ENCODE results near the gene BCL11B.

The BCL11B gene

DNA sequence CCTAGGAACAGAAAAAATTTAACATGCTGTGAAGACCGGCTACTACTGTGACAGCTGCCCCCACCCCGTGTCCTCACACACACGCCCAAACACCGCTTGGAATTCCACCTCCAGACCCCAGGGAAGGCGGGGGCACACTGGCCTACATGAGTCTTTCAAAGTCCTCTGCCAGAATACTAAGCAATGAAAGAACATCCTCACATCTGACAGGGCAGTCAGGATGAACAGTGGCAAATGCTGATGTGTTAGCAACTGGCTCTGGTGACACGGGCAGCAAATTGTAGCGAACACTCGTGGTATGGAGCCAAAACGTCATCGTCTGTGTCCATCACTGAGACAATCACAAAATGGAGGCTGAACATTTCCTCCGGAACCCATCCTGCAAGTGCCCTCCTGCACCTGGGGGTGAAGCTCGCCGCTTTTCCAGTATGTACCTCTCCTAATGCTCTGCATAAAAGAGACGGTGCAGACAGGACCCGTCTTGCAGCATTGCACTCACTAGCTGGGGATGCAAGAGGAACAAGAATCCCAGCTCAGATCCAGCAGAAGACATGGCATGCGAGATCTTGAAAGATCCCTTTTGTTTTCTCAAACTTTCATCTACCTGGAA is 94.8 kb downstream of the BCL11B start:
- DNase-seq: no peak

DNA sequence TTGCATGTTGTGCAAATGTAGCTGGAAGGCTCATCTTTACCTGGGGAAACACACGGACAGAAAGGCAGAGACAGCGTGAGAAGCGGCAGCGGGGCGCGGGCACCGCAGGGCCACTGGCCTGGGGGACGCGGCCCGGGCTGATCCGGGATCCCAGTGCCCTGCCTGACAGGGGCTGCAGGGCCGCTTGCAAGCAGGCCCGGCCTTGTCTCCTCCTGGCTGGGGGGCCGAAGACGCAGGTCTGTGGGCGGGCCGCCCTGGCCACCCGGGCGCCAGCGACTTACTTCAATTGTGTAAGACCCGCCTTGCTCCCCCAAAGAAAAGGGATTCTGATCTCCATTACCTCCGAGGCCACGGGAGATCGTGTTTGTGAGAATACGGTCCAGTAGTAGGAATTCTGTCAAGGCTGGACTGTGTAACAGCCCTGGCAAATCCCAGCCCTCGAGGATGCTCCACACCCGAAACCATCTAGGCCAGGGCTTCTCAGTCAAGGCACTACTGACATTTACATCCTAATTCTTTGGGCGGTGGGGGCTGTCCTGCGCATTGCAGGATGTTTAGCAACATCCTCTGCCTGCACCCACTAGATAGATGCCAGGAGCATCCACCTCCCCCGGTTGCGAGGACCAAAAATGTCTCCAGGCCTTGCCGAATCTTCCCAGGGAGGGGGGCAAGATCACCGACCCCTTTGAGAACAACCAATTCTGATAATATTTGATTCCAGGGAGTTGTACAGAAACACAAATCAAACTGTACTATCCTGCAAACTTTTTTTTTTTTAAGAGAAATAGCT is 95.6 kb downstream of the BCL11B start:
- DNase-seq: no peak

DNA sequence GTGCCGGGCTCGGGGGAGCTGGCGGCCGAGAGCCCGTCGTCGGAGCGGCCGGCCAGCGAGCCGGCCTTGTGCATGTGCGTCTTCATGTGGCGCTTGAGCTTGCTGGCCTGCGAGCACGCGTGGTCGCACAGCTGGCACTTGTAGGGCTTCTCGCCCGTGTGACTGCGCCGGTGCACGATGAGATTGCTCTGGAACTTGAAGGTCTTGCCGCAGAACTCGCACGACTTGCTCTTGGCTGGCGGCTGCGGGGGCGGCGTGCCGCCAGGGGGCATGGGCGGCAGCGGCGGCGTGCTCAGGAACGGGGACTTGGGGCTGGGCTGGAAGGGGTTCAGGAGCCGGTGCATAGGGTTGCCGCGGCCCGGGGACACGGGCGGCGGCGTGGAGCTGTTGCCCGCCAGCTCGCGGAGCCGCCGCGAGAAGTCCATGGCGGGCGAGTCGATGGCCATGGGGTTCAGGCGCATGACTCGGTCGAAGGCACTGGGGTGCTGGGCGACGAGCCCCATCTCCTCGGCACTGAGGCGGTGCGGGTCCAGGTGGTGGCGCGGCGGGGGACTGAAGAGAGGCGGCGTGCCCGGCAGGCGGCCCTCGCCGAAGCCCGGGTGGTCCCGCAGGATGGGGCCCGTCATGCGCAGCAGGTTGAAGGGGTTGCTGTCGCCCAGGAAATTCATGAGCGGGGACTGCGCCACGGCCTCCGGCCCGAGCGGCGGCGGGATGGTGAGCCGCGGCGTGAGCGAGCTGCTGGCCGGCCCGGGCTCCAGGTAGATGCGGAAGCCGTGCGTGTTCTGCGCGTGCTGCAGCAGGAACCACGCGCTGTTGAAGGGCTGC is 96.5 kb downstream of the BCL11B start:
- DNase-seq: no peak

DNA sequence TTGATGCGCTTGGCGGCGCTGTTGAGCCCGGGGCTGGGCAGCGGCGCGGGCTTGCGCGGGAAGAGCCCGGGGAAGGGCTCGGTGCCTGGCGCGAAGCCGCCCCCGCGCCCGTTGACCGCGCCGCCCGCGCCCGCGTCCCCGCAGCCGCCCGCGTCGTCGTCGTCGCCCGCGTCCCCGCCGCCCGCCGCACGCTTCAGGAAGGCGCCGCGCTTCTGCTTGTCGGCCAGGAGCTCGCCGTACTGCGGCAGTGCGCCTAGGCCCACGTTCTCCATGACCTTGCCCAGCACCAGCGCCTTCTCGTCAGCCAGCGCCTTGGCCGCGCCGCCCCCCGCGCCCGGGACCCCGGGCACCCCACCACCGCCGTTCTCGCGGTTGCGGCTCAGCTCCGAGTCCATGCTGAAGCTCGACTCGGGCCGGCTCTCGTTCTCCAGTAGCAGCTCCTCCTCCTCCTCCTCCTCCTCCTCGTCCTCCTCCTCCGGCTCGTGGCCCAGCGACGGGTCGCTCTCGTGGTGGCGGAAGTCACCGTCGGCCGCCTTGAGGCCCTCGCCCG is 97.2 kb downstream of the BCL11B start:
- no peak for DNase-seq

DNA sequence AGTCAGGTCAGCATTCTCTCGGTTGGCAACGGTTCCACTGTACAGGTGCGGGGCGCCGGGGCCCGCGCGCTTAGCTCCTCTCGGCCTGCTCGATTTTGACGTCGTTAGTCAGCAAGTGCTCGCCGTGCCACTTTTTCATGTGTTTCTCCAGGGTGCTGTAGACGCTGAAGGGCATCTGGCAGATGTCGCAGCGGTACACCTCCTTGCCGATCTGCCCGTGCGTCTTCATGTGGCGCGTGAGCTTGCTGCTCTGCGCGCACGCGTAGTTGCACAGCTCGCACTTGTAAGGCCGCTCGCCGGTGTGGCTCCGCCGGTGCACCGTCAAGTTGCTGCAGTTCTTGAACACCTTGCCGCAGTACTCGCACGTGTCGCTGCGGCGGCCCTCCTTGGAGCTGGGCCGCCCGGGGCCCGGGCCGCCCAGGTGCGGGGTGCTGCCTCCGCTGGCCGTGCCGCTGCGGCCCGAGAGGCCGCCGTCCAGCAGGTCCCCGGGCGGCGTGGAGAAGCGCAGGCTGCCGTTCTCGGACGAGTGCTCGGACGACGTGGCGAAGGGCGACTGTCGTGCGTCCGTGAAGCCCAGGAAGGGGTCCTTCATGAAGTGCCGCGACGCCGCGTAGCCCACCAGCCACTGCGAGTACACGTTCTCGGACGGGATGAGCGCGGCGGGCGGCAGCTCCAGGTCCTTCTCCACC is 97.8 kb downstream of the BCL11B start:
- no peak for DNase-seq

DNA sequence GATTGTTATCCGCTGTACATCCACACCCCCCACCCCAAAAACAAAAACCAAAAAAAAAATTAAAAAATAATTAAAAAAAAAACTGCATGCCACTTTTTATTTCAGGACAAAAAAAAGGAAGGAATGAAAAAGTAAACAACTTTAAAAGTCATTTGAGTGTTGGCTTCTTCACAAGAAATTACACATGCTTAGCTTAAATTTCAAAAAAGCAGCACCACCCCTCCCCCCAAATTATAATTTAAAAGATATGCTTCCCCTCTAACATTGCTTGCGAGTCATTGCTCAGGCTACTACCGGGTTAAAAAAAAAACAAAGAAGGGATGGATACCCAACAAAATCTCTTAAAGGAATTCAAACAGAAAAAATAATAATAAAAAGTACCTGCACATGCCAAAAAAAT is 98.5 kb downstream of the BCL11B start:
- no peak for DNase-seq

DNA sequence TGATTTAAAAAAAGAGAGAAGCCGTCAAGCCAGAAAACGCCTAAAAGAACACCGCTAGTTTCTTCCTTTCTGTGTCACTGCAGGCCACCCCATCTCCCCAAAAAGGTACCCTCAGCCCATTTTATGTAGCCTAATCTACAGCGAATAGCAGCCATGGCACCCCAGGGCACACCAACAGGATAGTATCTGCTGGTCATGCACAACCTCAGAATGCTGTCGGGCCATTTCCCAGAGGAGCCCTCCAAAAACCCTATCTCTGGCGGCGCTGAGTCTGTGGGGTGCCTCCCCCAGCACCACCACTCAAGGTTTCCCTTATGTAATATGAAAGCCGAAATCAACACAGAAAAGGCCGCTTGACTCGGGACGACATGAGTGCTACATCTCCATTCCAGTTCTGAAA is 98.9 kb downstream of the BCL11B start:
- DNase-seq: no peak

DNA sequence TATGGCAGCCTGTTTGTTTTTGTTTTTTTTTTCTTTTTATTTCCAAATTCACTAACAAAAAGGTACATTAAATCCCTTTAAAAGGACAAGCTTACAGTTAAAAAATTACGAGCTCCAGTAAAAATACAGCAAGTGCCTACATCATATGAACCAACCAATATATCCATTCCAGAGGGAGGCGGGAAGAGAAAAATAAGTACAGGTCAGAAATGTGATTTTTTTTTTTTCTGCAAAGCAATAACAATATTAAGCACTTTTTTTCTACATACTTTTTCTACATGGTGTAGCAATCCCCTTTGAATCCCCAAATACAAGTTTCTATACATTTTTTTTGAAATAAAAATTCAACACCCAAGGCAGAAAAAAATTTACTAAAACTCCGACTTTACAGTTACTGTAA is 100.6 kb downstream of the BCL11B start:
- no peak for DNase-seq

DNA sequence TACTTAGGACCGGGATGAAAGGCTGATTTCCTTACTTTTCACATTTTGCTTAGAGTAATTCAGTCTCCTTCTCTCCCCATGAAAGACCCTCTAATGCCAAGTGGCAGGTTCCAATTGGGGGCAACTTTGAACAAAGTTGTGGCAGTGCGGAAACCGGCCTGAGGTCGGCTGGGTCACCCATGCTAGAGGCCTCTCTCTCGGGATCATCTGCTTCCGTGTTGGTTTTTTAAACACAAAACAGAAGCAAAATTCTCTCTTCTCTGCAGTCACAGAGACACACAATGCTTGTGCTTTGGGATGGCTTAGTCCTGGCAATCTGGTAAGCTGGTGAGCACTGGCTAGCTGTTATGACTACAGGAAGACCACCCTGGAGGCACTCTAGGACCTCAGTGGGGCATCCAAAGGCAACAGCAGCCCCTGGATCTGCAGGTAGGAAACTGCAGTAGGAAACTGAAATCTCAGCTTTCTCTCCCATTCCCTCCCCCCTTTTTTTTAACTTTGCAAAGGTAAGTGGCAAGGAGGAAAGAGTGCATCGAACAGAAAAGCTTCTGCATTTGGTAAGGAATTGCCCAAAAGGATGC is 102.1 kb downstream of the BCL11B start:
- no peak for DNase-seq

DNA sequence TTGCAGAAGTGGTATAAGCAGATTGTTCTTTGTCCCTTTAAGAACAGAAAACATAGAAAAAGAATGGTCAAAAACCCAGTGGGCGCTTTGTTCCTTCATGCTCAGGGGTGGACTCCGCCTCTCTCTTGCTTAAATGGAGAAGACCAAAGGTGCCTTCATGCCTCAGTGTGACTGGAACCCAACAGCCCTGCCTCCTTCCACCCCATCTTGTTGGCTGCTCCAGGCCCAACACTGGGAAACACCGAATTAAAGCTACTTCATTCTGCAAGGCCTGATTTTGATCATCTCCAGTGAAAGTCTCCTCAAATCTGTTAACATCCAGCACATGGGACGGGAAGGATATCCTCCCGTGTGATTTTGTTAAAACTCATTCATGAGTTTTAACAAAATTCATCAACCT is 103.7 kb downstream of the BCL11B start:
- DNase-seq: no peak

DNA sequence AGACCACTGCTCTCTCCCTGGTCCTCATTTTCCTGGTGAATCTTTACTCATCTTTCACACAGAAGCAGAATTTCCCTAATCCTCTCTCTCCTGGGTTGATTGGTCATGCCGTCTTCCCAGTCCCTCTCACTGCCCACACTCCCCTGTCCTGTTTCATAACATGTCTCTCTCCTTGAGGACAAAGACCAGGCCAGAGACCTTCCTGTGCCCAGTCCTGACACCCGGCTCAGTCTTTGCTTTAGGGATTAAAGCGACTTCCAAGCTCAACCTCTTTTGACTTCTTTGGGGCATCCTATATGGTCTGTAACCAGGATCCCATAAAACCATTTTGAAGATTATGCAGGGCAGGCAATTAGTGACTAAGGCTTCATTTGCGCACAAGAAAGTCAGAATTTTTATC is 105.5 kb downstream of the BCL11B start:
- no peak for DNase-seq

DNA sequence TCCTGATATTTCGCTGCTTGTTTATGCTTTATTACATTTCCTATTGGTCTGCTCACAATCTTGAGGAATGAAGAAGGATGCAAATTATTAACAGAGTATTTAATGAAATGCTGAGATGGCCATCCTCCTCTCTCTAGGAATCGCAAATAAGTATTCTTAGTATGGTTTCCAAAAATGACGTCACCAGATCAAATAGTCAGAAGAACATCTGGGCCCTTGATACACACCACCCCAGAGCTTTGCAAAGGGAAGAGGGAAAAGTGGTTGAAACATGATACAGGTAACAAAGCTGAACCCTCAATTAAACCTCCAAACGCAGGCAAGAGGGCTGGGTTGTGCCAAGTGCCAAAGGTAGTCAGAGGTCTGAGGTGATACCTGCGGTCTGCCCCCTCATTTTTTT is 107.3 kb downstream of the BCL11B start:
- peak; percentile 14 for DNase-seq

DNA sequence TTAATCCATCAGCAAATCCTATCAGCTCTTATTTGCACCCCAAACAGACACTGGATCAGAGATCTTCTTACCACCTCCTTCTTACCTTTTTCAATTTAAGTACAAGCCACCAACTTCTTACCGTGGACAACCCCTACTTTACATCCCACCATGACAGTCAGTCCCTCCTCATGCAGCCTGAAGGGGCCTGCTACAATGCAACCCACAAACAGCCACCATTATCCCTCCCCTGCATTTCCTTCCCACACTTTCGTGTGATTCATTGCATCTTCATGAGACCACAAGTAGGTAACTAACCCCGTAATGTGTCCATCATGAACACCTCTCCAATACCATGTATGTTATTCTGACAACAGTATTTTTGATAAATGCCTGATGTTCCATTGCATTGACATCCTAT is 108.6 kb downstream of the BCL11B start:
- DNase-seq: no peak

DNA sequence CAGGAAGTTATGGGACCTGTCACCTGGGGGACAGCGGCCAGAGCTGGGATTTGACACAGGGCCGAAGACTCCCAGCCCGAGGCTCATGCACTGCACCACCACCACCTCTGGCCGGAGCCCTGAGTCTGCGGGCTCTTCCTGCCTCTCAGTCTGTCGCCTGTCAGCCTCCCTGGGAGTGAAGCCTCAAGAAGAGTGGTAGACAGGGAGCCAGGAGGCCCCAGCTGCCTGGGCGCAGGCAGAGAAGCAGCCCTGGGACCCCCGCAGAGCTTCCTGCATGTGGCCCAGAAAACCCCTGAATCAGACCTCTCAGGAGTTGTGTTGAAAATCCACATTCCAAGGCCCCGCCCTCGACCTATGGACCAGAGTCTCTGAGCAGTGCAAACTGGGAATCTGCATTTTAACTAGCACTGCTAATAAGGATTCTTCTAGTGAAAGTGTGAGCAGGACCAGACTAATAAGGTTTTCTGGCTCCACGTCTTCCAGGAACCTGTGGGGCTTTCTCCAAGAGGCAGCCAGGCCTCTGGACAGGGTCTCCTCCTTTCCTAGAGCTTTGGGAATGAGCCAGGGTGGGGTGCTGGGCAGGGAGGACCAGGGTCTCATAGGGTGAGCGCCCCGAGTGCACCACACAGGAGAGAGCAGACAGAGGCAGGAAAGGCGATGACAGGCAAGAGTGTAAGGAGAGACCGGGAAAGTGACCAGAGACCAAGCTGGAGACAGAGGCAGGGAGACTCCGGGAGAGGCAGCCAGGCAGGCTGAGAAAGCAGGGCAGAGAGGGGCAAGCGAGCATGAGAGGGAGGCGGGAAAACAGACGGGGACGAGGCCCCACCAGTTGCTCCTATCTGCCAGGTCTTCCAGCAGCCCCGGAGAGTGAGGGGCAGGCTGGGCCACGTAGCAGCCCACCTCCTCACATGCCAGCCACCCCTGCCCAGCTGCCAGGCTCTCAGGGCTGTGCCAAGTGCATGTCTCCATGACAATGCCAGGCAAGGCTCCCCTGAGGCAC is 112.4 kb downstream of the BCL11B start:
- no peak for DNase-seq

DNA sequence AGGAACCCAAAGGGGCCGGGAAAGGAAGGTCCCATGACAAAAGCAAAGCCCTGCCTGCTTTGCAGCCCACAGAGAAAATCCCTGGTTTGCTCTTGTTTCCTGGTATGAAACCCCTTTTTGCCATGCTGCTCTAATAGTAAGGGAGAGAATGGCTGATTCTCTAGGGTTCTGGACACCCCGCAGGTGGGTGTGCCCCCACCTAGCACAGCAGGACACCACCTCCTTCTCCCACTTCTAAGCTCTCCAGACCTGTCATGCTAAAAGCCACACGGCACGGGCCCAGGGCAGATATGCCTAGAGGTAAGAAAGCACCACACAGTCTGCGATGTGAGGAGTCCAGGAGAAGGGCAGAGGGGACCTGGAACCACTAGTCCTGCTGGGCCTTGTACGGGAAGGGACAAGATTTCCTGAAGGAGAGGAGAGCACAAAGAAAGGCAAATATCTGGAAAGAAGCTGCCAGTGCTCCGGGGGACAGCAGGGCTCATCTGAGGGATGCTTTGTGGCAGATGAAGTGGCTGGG is 113.3 kb downstream of the BCL11B start:
- no peak for DNase-seq

DNA sequence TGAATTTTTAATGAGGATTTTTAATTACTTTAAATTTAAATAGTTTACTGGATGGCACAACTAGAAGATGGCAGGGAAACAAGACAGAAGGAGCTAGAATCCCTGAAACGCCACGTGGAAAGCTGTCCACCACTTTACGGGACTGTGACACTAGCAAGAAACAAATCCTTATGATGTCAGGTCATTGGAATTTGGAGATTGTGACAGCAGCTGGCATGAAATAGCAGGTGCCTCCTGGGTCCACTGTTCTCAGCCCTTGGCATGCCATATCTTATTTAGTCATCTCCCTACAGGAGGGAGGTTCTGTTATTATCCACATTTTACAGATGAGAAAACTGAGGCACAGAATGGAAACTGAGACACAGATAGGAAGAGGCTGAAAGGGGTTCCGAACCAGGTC is 113.8 kb downstream of the BCL11B start:
- DNase-seq: no peak

DNA sequence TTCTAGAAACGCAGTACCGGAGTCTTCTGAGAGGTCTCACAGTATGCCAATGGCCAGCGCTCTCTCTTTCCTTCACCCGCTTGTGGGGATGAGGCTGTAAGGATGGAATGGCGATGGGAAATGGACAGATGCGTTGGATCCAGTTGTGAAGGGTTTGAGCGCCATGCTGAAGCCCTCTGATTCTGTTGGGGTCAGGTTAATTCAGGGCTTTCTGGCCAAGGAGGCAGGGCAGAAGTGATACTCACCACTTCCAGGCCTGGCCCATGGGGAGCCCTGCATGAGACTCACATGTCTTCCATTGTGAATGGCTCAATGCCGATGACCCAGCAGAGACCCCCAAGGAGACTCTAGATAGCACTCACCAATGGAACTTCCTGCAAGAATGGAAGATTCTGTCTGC is 114.3 kb downstream of the BCL11B start:
- no peak for DNase-seq

DNA sequence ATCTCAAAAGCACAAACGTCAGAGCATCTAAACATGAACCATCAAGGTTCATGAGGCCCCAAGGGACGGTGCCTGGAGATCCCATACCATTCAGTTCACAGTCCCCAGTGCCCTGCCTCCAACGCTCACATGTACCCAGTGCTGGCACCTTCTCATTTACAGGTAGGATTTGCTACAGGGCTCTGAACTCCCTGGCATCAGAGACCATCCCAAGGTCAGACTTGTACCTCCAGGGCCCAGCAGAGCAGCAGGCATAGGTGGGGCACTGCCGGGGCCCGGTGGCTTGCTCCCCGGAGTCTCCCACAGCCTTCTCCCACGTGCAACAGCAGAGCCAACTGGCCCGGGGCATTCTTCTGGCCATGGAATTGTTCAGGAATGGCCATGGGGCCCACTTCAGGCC is 114.8 kb downstream of the BCL11B start:
- DNase-seq: no peak

DNA sequence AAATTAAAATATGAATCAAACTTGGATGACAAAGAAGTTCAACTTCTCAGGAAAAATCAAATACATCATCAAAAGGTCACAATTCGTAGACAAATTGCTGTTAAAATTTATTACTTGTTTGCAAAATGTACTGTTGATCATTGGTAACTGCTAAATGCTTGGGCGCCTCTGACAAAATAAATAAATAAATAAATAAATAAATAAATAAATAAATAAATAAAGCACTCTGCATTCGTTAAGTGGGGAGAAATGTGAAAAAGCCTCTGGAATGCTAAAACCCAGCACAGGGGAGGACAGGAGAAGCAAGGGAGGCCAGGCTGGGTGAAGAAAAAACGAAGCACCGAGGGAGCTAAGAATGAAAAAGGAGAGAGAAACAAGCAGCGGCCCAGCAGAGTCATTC is 115.2 kb downstream of the BCL11B start:
- no peak for DNase-seq

DNA sequence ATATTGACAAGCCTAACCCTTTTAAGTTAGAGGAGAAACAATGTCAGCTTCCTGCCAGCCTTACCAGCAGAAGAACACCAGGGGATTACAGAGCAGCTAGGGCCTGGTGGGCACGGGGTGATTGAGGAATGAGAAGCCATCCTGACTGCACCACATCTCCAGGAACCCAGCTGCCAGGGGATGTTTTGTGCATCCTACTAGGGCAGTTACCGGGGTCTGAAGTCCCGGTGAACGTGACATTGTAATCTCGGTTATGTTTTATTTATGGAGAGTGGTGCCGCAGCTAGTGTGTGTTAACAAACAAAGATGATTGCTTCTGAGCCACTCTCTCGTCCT is 115.9 kb downstream of the BCL11B start:
- DNase-seq: no peak

Measured in DMS 273 treated with DMSO at 0.1 percent for 48 hours (cell line).